Keratinocyte (primary cell): ENCODE results near the gene CACNA2D2.

ENCODE experiments used
- EZH2 ChIP-seq: IDR thresholded peaks from one replicate; pipeline ENCODE4 v1.6.1; 2012; ENCODE audit warnings: inconsistent platforms, mild to moderate bottlenecking, low read length, moderate library complexity
- TF ChIP-seq, protein P1 (sequence below), 3 experiments: IDR thresholded peaks in 1 of 3; conservative IDR thresholded peaks in 1 of 3; optimal IDR thresholded peaks in 1 of 3; 2 replicates in 2 of 3; 3 replicates in 1 of 3; pipeline versions ENCODE3 to v1.5.1; 2011; ENCODE audit warnings: low read length in 3 of 3, mild to moderate bottlenecking in 3 of 3, moderate library complexity in 2 of 3, control low read depth in 1 of 3, inconsistent platforms in 1 of 3; ENCODE audit not compliant: insufficient read depth in 2 of 3; ENCODE audit errors: extremely low read depth in 1 of 3

DNA sequence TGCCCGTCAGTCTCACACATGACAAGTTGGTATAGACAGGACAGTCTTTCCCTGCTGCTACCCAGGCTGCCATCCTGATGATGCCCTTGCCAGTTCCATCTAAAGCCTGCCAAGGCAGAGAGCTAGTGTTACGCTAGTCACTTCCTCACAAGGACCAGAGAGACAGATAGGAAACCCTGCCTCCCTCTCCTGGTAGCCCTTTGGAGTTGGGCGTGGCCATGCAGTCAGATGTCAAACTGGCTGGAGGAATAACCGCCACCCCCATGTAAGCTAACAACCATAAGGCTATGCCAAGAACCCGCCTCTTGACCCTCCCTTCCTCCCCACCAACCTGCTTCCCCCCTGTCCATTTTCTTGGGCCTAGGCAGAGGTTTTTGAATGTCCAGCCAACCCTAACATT, 146.9 kb downstream of the CACNA2D2 start:
- TF ChIP-seq, protein P1, sequence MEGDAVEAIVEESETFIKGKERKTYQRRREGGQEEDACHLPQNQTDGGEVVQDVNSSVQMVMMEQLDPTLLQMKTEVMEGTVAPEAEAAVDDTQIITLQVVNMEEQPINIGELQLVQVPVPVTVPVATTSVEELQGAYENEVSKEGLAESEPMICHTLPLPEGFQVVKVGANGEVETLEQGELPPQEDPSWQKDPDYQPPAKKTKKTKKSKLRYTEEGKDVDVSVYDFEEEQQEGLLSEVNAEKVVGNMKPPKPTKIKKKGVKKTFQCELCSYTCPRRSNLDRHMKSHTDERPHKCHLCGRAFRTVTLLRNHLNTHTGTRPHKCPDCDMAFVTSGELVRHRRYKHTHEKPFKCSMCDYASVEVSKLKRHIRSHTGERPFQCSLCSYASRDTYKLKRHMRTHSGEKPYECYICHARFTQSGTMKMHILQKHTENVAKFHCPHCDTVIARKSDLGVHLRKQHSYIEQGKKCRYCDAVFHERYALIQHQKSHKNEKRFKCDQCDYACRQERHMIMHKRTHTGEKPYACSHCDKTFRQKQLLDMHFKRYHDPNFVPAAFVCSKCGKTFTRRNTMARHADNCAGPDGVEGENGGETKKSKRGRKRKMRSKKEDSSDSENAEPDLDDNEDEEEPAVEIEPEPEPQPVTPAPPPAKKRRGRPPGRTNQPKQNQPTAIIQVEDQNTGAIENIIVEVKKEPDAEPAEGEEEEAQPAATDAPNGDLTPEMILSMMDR (optimal IDR thresholded peaks at IDR 0.05 in 1 of 3, IDR thresholded peaks at IDR 0.05 in 1 of 3, conservative IDR thresholded peaks at IDR 0.05 in 1 of 3; ENCODE audit: extremely low read depth in 1 of 3, insufficient read depth in 2 of 3, low read length in 3 of 3), result no peak
- TF ChIP-seq EZH2, result no peak
